ENCODE results near the gene TEAD4. TPM values are rescaled to one million over a fixed set of nuclear protein-coding genes. Genes with fewer than 3 reads are reported as not detected.

Gene TEAD4
- total and polyA plus RNA-seq, 2 experiments from 2014 or later, result 68.1 to 145 TPM

DNA sequence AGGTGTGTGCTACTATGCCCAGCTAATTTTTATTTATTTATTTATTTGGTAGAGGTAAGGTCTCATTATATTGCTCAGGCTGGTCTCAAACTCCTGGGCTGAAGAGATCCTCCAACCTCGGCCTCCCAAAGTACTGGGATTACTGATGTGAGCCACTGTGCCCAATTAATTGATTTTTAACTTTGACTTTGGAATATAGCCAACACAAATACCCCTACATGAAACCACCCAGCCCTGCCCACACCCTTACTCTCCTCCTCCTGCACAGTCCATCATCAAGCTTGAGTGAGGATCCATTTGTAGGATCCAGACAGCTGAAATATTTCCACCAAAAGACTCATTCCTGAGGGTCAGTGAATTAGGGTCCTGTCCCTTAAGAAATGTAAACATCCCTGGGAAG lies 3.3 kb upstream of the TEAD4 start:
- DNase-seq (ENCODE audit: low spot score), result no peak

More for the DNA sequence above, 3.3 kb upstream of the TEAD4 start:
- peaks cover 22% of the 10 kb centered on the region for H3K27me3 Mint-ChIP-seq (ENCODE audit: insufficient read depth, low read depth, poor library complexity)
- Histone ChIP-seq H3K4me2 (no peak overlapping the region), H3K79me2 (replicated peaks; ENCODE audit: insufficient read depth) (peaks cover 22% of the 10 kb centered on the region), H2AFZ (no peak overlapping the region), H3K36me3 (ENCODE audit: insufficient read depth) (no peaks in the 10 kb centered on the region), H3K27me3 (ENCODE audit: insufficient read depth) (0 out of 2 replicates have a peak, but pooled peaks cover 3% of the 10 kb centered on the region), H3K4me1 (ENCODE audit: insufficient read depth) (peaks cover 16% of the 10 kb centered on the region), H3K27ac (ENCODE audit: low read depth) (no peak overlapping the region), H4K20me1 (replicated peaks; ENCODE audit: insufficient read depth) (peaks cover 8% of the 10 kb centered on the region; the same call in 1 of the 2 replicates), H3F3A (replicated peaks; ENCODE audit: low read depth) (peaks cover 11% of the 10 kb centered on the region), H3K9me2 (ENCODE audit: insufficient read depth) (no peaks in the 10 kb centered on the region), H3K4me3 (no peak overlapping the region)
- H3K9me3 Mint-ChIP-seq, result no peaks in the 10 kb centered on the region; the same call in 2 of the 3 replicates
- peaks cover 10% of the 10 kb centered on the region; the same call in 2 of the 3 replicates for H3K36me3 Mint-ChIP-seq (ENCODE audit: low read depth)
- TF ChIP-seq EZH2phosphoT487 (IDR thresholded peaks at IDR 0.05; ENCODE audit: unreplicated experiment) (no peak), ZNF114 (CRISPR knock-in tag; IDR thresholded peaks at IDR 0.05) (no peak), EZH2 (IDR thresholded peaks at IDR 0.05; ENCODE audit: low read depth, unreplicated experiment) (no peak), ZNF462 (CRISPR knock-in tag; IDR thresholded peaks at IDR 0.05) (no peak), JUNB (IDR thresholded peaks at IDR 0.05; ENCODE audit: unreplicated experiment) (no peak), NANOG (IDR thresholded peaks at IDR 0.05; ENCODE audit: borderline replicate concordance) (no peak), POLR2AphosphoS5 (IDR thresholded peaks at IDR 0.05; ENCODE audit: low read depth) (no peak), CREB1 (CRISPR knock-in tag; IDR thresholded peaks at IDR 0.05; ENCODE audit: low read depth) (no peak), REST (IDR thresholded peaks at IDR 0.05; ENCODE audit: unreplicated experiment) (no peak), ZNF331 (CRISPR knock-in tag; IDR thresholded peaks at IDR 0.05; ENCODE audit: low read depth) (no peak), STAT1 (IDR thresholded peaks at IDR 0.05; ENCODE audit: unreplicated experiment) (no peak), CTCF (conservative IDR thresholded peaks at IDR 0.05; ENCODE audit: low read depth in 2 of 2) (no peak)
- TF ChIP-seq, protein P1, sequence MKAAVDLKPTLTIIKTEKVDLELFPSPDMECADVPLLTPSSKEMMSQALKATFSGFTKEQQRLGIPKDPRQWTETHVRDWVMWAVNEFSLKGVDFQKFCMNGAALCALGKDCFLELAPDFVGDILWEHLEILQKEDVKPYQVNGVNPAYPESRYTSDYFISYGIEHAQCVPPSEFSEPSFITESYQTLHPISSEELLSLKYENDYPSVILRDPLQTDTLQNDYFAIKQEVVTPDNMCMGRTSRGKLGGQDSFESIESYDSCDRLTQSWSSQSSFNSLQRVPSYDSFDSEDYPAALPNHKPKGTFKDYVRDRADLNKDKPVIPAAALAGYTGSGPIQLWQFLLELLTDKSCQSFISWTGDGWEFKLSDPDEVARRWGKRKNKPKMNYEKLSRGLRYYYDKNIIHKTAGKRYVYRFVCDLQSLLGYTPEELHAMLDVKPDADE (IDR thresholded peaks at IDR 0.05), result no peak
- H3K27ac Mint-ChIP-seq, result no peak overlapping the region
- H3K4me3 Mint-ChIP-seq, result no peak overlapping the region
- H3K4me1 Mint-ChIP-seq, result peaks cover 19% of the 10 kb centered on the region
- no peak for ATAC-seq
